Measurements from ENCODE around the gene TMPRSS2.

DNA sequence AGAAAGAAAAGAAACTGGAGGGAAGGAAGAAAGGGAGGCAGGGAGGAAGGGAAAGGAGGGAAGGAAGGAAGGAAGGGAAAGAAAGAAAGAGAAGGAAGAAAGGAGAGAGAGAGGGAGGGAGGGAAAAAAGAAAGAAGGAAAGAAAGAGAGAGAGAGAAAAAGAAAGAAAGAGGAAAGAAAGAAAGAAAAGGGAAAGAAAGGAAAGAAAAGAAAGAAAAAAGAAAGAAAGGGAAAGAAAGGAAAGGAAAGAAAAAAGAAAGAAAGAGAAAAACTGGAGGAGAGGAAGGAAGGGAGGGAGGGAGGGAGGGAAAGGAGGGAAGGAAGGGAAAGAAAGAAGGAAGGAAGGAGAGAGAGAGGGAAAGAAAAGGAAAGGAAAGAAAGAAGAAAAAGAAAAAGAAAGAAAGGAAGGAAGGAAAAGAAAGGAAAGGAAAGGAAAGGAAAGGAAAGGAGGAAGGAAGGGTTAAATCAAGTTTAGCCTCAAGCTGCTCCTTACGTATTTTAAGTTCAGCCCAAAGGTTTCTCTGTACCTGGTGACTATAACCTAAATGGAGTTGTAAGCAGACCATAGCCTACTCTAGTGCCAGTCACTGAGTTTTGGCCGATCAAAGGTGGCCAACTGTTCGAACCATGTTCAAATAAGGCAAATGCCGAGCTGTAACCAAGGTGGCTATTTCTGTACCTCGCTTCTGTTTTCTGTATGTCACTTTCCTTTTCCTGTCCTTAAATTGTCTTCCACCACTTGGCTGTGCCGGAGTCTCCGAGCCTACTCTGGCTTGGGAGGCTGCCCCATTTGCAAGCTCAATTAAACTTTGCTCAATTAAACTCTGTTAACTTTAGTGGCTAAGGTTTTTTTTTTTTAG is 37.8 kb upstream of the TMPRSS2 start:
- TF ChIP-seq, protein P1, sequence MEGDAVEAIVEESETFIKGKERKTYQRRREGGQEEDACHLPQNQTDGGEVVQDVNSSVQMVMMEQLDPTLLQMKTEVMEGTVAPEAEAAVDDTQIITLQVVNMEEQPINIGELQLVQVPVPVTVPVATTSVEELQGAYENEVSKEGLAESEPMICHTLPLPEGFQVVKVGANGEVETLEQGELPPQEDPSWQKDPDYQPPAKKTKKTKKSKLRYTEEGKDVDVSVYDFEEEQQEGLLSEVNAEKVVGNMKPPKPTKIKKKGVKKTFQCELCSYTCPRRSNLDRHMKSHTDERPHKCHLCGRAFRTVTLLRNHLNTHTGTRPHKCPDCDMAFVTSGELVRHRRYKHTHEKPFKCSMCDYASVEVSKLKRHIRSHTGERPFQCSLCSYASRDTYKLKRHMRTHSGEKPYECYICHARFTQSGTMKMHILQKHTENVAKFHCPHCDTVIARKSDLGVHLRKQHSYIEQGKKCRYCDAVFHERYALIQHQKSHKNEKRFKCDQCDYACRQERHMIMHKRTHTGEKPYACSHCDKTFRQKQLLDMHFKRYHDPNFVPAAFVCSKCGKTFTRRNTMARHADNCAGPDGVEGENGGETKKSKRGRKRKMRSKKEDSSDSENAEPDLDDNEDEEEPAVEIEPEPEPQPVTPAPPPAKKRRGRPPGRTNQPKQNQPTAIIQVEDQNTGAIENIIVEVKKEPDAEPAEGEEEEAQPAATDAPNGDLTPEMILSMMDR (IDR thresholded peaks at IDR 0.05): no peak
- TF ChIP-seq EP300 (IDR thresholded peaks at IDR 0.05) (no peak), POLR2A (IDR thresholded peaks at IDR 0.05) (no peak)
